Astrocyte (in vitro differentiated cells and primary cell): Measurements from ENCODE around the gene TPGS2.

ENCODE experiments used
- EZH2 ChIP-seq: IDR thresholded peaks from 2 replicates; pipeline ENCODE4 v1.6.1; 2012; ENCODE audit warnings: mild to moderate bottlenecking, low read length, inconsistent platforms; ENCODE audit not compliant: insufficient read depth
- TF ChIP-seq, protein P1 (sequence below): IDR thresholded peaks from 2 replicates; pipeline ENCODE4 v1.5.1; 2011; ENCODE audit warnings: low read depth, mild to moderate bottlenecking, inconsistent platforms, low read length, moderate library complexity; ENCODE audit not compliant: insufficient read depth

DNA sequence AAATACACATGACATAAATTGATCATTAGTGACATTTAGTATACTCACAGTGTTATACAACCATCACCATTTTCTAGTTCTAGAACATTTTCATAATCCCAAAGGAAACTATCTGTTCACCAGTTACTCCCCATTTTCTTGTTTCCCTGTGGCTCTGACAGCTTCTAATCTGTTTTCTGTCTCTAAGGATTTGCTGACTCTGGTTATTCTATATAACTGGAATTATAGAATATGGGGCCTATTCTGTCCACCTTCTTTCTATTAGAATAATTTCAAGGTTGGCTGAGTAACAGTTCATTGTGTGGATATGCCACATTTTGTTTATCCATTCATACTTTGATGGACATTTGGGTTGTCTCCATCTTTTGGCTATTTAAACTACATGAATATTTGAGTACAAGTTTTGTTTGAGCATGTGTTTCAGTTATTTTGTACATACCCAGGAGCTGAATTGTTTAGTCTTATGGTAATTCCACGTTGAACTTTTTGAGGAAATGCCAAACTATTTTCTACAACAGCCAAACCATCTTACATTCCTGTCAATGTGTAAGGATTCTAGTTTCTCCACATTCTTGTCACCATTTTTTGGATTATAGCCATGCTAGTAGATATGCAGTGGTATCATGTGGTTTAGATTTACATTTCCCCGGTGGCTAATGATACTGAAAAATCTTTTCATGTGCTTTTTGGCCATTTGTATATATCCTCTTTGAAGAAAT lies 20.6 kb upstream of the TPGS2 start:
- TF ChIP-seq, protein P1, sequence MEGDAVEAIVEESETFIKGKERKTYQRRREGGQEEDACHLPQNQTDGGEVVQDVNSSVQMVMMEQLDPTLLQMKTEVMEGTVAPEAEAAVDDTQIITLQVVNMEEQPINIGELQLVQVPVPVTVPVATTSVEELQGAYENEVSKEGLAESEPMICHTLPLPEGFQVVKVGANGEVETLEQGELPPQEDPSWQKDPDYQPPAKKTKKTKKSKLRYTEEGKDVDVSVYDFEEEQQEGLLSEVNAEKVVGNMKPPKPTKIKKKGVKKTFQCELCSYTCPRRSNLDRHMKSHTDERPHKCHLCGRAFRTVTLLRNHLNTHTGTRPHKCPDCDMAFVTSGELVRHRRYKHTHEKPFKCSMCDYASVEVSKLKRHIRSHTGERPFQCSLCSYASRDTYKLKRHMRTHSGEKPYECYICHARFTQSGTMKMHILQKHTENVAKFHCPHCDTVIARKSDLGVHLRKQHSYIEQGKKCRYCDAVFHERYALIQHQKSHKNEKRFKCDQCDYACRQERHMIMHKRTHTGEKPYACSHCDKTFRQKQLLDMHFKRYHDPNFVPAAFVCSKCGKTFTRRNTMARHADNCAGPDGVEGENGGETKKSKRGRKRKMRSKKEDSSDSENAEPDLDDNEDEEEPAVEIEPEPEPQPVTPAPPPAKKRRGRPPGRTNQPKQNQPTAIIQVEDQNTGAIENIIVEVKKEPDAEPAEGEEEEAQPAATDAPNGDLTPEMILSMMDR, result no peak
- no peak for TF ChIP-seq EZH2
